IPS-11a (cell line): ENCODE measurements around the gene ABCA6.

Experiments
- H3K4me3 ChIP-seq: one replicate; pipeline ENCODE4 v1.5.1; 2013; ENCODE audit warnings: low read depth, low read length, control low read depth

Gene ABCA6

DNA sequence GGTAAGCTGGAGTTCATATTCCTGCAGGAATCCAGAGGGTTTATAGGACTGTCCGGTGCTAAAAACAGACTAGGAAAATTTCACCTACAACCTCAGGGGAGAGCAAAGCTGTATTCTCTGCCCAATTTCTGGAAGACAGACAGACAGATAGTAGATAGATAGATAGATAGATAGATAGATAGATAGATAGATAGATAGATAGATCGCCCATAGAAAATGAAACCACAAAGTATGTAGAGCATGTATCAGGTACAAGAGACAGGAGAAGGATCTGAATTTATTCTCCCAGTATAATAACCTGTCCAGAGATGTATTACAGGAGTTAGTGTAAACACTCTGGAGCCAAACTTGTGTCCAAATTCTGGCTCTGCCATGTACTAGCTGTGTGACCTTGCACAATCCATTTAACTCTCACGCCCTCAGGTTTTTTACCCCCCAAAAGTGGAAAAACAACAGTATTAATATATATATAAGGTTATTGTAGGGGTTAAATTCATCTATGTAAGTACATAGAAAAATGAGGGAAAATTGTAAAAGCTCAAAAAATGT lies 2.1 kb upstream of the ABCA6 start:
- no peak overlapping the region for H3K4me3 ChIP-seq

DNA sequence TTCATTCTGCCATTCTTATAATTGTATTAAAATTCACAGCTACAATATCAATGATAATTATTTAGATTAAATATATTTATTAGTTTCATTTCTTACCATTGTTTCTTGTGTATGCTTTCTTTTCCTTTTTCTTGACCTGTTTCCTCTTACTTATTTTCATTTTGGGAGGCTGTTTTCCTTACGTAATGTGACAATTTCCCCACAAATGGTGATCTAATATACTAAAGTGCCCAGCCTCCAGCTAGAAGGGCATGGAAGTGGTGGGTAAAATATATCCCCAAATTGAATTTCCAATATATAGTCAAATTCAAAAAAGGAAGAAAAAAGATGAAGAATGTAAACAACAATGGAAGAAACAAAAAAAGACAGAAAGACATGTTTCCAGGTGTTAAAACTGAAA lies 1.5 kb upstream of the ABCA6 start:
- no peak overlapping the region for H3K4me3 ChIP-seq

DNA sequence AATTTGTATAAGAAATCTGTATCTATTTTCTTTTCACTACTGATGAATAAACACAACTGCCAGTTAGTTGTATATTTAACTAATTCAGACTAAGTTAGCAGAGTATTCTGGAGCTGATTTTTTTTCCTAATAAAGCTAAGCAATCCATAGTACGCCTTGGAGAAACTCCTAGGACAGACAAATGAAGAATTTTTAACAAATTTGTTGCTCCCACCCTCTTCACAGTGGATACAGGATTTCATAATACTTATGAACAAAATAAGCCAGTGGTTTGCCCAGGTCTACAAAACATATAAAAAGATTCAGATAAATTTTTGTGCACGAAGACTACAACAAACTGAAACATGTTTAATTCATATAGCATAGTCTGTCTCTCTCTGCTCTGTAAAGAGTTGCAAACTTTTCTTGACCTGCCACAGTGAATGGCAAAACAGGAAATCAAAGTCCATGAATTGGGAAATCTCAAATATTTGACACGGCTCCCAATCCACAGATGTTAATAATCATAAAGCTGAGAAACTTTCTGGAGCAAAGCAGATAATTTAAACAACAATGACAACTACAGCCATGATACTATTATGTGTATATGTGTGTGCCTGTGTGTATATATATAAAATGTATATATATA lies 594 bp upstream of the ABCA6 start:
- H3K4me3 ChIP-seq: no peak overlapping the region

DNA sequence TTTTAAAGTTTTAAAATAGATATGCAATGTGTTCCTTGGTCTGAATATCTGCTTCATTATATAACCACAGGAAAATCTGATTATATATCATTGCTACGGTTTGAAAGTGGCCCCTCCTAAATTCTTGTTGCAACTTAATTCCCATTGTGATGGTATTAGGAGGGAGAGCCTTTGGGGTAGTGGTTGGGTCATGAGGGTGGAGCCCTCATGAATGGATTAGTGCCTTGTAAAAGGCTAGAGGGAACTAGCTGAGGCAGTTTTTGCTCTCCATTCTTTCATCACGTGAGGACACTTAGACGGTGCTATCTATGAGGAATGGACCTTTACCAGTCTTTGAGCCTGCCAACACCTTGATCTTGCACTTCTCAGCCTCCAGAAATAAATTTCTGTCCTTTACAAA lies 7.6 kb downstream of the ABCA6 start:
- no peak overlapping the region for H3K4me3 ChIP-seq

DNA sequence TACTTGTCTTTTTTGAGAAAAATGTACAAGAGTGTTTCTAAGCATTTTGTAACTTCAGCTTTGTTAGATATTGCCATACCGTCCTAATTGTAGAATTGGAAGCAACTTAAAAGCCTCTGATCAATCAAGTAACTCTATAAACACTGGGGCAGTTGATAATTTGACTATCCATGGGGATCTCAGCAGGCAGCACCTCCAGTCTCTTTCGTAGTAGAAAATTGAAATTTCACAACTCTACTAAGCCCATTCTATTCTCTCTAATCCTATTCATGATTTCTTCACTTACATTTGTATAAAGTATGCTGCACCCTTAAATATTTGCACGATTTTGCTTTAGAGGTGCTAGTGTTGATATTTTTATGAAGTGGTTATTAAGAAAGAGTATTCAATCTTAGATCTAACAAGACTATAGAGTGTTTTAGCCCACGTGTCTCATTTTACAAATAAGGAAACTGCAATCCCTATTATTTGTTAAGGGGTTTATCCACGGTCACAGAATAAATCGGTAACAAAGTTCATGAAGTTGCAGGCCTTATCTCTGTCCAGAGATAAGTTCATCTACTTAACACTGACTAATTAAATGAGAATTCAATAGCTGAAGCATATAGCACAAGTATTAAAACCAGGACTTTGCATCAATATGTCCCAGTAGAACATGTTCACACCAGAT lies 10.9 kb downstream of the ABCA6 start:
- H3K4me3 ChIP-seq: no peak overlapping the region

DNA sequence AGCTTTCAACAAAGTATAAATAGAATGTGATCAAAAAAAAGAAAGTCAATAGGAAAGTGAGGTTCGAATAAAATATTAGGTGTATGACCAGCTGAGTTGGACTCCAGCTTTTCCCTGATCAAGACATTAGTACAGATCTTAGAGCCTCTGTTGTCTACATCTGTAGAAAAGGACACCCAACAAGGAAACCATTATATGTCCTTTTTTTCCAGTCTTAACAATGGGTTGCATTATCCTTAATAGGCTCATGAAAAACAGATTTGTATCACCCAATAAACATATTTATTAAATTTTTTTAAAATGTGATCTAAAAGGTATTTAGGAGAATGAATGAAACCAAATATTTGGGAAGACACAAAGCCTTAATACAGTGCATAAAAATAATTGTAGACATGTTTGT lies 18.1 kb downstream of the ABCA6 start:
- no peak overlapping the region for H3K4me3 ChIP-seq

DNA sequence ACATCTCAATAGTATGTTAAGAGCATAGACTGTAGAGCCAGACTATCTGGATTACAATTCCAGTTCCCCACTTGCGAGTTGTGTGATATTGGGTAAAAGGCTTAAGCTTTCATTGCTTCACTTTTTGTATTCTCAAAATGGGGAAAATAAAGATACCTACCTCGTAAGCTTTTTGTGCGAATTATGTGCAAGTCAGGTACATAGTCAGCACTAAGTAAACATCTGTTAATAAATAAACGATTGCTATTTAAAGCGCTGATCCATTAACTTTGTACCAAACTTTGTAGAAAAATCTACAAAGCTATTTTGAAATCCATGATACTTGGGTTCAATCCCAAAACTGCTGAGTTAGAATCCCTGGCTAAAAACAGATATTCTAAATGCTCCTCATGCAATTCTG lies 19.6 kb downstream of the ABCA6 start:
- H3K4me3 ChIP-seq: no peak overlapping the region

DNA sequence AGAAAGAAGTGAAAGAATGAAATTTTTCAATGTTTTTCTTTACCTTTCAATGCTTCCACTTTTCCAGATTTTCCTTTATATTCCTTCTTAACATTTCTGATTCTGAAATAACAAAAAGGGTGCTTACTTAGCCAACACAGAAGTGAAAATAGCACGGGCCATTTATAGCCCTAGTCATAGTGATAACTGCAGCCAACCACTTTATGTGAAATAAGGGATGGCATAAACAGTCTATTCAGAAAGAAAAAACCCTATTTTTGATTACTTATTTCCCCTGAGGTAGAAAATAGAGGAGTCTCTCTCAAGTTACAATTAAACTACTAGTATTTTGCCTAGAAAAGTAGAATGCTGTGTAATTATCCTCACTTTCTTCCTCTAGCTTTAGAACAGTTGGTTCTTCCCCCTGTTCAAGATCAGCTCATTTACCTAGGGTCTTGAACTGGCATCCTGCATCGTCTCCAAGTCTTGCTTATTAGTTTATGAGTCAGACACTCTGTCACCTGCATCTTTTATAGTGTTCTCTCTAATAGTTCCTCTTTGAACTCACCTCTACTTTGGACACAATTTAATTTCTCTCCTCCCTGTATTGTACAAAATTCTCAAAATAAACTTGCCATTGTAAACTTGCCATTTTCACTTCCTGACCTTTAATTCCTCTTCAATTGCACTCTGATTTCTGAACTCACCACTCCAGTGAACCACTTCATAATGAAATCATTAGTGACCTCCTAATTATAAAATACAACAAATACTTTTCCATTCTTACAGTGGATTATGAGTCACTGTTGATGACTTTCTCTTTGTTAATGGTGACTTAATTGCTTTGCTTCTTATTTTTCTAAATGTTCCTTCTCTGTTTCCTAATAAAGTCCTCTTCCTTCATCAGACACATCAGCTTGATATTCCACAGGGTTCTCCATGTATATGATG lies 23.6 kb downstream of the ABCA6 start:
- H3K4me3 ChIP-seq: no peak overlapping the region

DNA sequence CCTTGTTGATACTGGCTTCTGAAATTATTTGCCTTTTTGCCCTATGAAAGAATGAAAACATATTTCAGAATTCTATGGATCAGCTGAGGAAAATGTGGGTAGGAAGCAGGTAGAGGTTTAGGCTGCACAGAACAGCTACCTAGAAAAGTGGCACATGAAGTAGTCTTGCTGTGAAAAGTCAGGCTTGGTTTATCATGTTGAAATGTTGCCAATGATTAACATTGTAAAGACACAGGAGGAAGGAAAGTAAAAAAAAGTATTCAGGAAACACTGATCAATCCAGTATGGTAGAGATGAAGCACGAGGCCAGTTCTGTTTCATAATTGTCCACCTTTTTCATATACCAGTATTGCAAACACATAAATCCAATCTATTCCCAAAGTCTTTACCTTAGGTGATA lies 29.9 kb downstream of the ABCA6 start:
- no peak overlapping the region for H3K4me3 ChIP-seq

DNA sequence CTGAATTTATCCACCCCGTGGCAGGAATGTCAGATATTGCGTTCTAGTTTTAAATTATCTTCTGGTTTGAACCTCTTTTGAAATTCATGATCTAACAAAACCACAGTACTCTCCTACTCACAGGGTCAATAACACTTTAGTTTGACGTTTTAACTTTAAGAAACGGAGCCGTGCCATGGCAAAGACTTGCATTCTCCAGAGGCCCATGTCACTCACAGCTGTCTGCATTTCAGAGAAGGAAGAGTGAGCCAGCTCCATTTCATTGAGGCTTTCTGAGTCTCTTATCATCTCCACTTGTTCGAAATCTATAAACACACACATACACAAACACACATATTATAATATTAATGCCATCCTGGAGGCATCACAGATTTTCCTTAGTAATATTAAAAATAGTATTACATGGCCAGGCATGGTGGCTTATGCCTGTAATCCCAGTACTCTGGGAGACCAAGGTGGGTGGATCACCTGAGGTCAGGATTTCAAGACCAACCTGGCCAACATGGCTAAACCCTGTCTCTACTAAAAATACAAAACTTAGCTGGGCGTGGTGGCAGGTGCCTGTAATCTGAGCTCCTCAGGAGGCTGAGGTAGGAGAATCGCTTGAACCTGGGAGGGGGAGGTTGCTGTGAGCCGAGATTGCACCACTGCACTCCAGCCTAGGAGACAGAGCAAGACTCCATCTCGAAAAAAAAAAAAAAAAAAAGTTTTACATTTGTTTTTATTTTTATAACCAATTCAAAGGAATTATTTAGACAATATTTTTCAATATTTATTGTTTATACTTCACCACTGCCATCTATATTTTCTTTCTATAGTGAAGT lies 35.6 kb downstream of the ABCA6 start:
- H3K4me3 ChIP-seq: no peak overlapping the region

DNA sequence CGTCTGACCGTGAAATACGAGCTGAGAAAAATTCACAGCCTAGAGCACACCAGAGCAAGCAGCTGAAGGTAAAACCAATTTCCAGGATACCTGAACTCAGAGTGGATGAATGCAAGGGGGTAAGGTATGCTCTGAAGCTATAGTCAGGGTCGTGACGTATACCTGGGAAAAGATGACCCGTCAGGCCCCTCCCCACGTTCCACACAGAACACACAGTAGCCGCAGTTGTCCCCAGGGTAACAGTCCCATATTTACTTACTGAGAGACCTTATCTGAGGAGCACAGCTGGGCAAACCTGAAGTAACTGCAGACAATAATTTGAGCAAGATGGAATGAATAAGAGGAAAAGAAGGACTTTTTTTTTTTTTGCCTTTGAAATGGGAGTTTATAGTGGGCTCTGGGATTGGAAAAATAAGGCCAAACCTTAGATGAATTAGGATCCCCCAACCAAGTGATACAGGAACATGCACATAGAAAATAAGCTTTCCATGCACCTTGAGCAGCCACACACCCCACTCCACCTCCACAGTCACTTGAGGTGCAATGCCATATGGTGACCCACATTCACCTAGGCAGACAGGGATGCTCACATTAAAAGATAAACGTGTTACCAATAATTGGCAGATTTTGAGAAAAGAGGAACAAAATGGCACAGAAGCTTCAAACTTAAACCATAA lies 38.0 kb downstream of the ABCA6 start:
- no peak overlapping the region for H3K4me3 ChIP-seq

DNA sequence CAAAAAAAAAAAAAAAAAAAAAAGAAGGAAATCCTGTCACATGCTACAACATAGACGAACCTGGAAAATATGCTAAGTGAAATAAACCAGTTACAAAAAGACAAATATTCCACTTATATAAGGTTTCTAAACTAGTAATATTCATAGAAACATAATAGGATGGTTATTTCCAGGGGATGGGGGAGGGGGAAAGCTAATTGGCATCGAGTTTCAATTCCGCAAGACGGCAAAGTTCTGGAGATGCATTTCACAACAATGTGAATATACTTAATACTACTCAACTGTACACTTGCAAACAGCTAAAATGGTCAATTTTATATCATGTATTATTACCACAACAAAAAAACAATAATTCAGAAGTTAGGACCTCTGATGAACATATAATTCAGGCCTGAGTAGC lies 43.1 kb downstream of the ABCA6 start:
- no peak overlapping the region for H3K4me3 ChIP-seq

DNA sequence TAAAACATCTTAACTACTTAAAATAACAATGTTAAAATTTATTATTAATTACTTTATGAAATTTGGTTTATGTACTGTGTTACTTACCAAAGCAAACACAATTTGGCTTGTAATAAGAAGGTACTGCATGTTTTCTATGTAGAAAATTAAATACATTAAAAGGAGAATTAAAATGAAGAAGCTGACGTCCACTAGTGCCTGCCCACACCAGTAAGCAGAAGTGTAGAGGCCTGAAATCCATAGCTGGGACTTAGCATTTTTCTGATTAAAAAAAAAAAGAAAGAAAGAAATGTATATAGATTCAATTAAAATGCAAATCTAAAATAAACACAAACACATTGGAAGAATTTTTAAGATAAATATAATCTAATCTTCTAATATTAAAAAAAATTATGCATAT lies 45.2 kb downstream of the ABCA6 start:
- no peak overlapping the region for H3K4me3 ChIP-seq

DNA sequence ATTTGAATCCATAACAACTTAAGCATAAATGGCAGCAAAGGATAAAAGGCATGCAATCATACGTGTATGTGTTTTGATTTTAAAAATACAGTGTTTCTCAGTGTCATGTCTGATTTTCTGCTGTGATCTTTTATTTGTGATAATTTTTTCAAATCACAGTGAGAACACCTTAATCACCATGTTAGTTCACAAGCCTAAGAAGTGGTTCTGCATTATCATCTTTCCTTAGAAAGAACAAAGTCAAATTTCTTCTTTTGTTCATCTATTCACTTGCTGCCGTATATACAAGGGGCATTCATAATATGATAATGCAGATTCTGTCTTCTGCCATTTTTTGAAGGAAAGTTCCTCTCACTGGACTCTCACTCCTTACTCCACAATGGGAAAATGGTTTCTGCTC lies 47.7 kb downstream of the ABCA6 start:
- H3K4me3 ChIP-seq: no peak overlapping the region

DNA sequence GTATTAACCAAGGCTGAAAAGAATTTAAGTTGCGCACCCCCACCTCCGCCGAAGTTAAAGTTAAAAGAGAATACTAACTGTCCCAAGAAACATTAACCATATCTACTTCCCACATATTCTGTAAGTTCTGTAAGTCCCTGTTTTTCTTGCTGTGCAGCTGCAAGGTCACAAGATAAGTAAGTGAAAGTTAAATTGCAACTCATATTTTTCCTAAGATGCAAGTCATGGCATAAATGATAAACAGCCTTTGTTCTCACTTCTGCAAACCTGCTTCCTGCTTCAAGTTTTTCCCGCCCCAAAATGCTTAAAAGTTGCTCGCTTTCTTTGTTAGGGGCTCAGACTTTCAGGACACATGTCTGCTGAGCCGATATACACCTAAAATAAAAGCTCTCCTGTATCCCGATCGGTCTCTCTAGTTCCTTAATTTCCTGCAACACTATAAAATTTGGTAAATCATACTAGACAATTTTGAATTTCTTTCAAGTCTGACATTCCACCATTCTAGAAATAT lies 48.4 kb downstream of the ABCA6 start:
- H3K4me3 ChIP-seq: no peak overlapping the region

DNA sequence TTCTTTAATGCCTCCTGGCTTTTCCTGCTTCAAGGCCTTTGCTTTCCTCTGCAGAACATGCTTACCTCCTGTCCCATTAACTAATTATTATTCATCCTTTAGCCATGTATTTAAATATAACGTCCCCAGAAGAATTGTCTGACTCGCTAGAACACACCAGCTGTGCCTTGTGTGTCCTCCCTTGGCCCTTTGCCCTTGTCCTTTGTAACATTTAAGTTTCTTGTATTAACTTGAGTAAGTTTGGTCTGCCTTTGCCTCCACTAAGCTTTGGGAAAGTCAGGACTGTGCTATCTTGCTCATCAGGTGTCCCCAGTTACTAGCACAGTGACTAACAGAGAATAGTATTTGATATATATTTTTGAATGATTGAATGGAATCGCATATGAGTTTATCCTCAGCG lies 51.3 kb downstream of the ABCA6 start:
- no peak overlapping the region for H3K4me3 ChIP-seq

DNA sequence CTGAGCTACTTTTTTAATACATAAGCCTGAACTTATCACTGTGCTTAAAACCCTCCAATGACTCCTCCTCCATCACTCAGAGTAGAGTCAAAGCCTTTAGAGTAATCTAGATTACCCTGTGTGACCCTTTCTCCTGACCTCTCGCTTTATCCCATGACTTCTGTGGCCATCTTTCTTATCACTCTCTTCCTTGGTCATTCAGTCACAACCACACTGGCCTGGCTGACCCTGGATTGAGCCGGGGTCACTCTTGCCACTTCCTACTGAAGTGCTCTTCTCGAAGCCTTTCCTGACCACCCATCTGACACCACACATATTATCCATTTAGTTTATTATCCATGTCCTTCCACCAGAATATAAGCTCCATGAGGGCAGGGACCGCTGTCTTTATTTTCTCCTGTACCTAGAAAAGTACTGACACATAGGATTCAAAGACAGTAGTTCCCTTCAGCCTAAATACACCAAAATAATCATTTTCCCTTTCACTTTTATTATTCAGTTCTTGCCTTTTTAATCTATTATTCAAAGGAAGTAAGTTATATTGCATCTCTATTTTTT lies 53.0 kb downstream of the ABCA6 start:
- H3K4me3 ChIP-seq: no peak overlapping the region

DNA sequence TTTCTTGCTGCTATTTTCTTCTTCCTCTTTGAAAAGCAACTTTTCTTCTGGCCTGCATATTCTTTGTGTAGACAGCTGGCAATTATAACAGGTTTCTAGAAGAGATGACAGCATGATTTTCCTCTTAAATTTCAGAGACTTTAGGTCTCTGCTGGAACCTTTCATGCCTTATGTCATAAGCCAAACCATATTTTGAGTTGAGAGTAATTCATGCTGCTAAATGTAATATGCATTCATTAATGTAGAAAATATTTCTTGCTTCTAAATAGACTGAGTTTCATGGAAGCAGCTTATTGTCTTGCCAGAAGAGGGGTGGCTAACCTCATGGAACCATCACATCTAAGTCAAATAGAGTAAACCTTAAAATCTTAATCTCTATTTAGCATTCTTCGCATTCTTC lies 55.1 kb downstream of the ABCA6 start:
- no peak overlapping the region for H3K4me3 ChIP-seq

DNA sequence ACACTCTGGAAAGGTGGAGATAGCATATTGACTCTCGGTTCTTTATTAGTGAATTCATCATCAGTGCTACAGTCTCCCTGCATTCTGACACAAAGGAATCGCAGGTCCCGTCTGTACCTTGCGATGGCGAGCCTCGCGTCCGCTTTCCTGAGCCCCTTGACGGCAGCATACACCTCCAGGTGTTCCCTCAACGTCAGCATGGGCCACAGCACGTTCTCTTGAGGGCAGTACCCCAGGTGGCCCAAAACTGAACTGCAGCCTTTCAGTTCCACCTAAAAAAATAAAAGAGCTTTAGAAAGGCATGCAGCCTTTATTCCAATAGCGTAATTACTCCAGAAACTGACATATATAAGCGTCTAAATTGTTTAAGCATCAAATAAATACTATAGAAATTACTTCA lies 56.8 kb downstream of the ABCA6 start:
- no peak overlapping the region for H3K4me3 ChIP-seq

DNA sequence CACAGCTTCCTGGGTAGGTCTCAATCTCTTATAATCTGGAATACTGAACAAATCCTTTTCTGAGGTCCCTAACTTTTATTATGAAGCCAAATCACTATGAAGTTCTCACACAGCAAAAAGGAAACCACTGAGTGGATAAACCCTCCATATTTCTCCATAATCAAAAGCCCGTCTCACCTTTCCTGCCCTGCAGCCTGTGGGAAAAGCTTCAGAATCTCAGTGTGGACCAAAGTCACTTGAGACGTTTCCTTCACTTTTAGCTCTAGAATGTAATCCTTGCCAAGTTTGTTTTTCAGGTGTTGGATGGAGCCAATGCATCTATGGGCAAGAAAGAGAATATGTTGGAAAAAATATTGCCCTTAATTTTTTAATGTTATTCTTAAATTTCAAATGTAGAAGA lies 59.0 kb downstream of the ABCA6 start:
- no peak overlapping the region for H3K4me3 ChIP-seq
